Naive B cell (primary cell): Measurements from ENCODE around the gene MGST1. TPM values are rescaled to one million over a fixed set of nuclear protein-coding genes. Genes with fewer than 3 reads are reported as not detected.
A peak's percentile ranks its signal among the peaks of the same experiment; 100 is the strongest.
"Not testable (repeated sequence)": the region's sequence is repeated elsewhere in the genome, so short reads cannot be mapped to it uniquely, and the experiment has no call there.

Experiments used
- ATAC-seq, 2 donors: fragments of 150-1000 bp; cut with Tn5 transposase; 2 replicates each; pipeline ENCODE4 v1.10.0; 2021; ENCODE audit warnings: low read depth in 2 of 2, mild to moderate bottlenecking in 2 of 2, moderate library complexity in 2 of 2
- DNase-seq: peaks from one replicate; pipeline ENCODE4 v3.0.0; 2022
- H3K27ac Mint-ChIP-seq, 6 donors: one replicate each; pipeline ENCODE4 v1.8.0; 2020 to 2022; ENCODE audit warnings: mild to moderate bottlenecking in 6 of 6, mixed read lengths in 6 of 6, moderate library complexity in 5 of 6, inconsistent platforms in 2 of 6
- H3K27me3 Mint-ChIP-seq, 3 donors: one replicate each; pipeline ENCODE4 v1.8.0; 2021 to 2022; ENCODE audit warnings: mixed read lengths in 3 of 3, mild to moderate bottlenecking in 1 of 3
- H3K36me3 Mint-ChIP-seq, 2 donors: one replicate each; pipeline ENCODE4 v1.8.0; 2020 to 2022; ENCODE audit warnings: mixed read lengths in 2 of 2, inconsistent platforms in 1 of 2, mild to moderate bottlenecking in 1 of 2
- H3K4me1 Mint-ChIP-seq, 3 donors: one replicate each; pipeline ENCODE4 v1.8.0; 2020 to 2022; ENCODE audit warnings: mixed read lengths in 3 of 3, inconsistent platforms in 1 of 3, mild to moderate bottlenecking in 1 of 3, moderate library complexity in 1 of 3
- H3K4me3 Mint-ChIP-seq, 8 donors: one replicate each; pipeline ENCODE4 v1.8.0; 2020 to 2022; ENCODE audit warnings: mild to moderate bottlenecking in 8 of 8, mixed read lengths in 8 of 8, moderate library complexity in 8 of 8, inconsistent platforms in 2 of 8
- H3K9me3 Mint-ChIP-seq, 7 donors: one replicate each; pipeline ENCODE4 v1.8.0; 2020 to 2022; ENCODE audit warnings: mixed read lengths in 7 of 7, mild to moderate bottlenecking in 5 of 7, inconsistent platforms in 2 of 7, moderate library complexity in 1 of 7
- polyA plus RNA-seq, 6 donors: library from polyadenylated mRNA; unstranded; fragments of 300-500 nt; fragmentation: Illumina TruSeq; gene quantifications; one replicate each; pipeline ENCODE4 v1.2.3, GENCODE V29; 2021; ENCODE audit warnings: low read depth in 6 of 6

The MGST1 gene
- polyA plus RNA-seq, 6 donors from 2014 or later, result 1.8 to 2.0 TPM; not detected in 4

DNA sequence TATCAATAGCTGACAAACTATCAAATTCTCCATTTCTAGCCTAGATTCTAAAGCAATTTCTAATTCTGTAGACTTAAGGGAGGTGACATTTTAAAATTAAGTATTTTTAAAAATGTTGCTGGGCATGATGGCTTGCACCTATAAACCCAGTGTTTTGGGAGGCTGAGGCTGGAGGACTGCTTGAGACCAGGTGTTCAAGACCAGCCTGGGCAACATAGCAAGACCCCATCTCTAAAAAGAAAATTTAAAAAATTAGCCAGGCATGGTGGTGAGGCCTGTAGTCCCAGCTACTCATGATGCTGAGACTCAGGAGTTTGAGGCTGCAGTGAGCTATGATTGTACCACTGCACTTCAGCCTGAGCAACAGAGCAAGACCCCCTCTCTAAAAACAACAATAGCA, 15.1 kb downstream of the MGST1 start:
- no peak for ATAC-seq
- H3K36me3 Mint-ChIP-seq, result no peaks in the 10 kb centered on the region

DNA sequence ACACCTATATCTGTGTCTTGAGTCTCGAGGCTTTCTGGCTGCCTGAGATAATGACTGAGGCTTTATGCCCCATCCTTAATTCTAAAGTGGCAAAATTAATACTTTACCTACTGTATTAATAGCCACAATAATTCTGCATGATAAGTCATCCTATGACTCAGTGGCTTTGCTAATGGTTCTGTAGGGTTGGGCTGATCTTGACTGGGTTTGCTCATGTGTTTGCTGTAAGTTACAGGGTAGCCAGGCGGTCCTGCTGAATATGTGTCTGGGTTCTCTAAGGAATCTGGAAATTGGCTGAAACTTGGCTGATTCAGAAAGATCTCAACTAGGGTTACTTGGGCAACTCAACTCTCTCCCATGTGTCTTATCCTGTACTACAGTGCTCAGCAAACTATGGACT, 21.7 kb downstream of the MGST1 start:
- Mint-ChIP-seq H3K27ac (no peak overlapping the region), H3K4me3 (no peak overlapping the region), H3K9me3 (peaks cover 0 to 2% (median 0%) of the 10 kb centered on the region in 7 donors), H3K4me1 (no peaks in the 10 kb centered on the region), H3K36me3 (no peaks in the 10 kb centered on the region), H3K27me3 (no peaks in the 10 kb centered on the region)
- DNase-seq (no peak), ATAC-seq (no peak)

More for the DNA sequence above, 15.1 kb downstream of the MGST1 start:
- DNase-seq, result no peak
- H3K27me3 Mint-ChIP-seq, result no peaks in the 10 kb centered on the region
- no peaks in the 10 kb centered on the region for H3K4me1 Mint-ChIP-seq
- no peak overlapping the region for H3K27ac Mint-ChIP-seq
- H3K4me3 Mint-ChIP-seq, result no peak overlapping the region
- H3K9me3 Mint-ChIP-seq, result peaks cover 0 to 3% (median 0%) of the 10 kb centered on the region in 7 donors

DNA sequence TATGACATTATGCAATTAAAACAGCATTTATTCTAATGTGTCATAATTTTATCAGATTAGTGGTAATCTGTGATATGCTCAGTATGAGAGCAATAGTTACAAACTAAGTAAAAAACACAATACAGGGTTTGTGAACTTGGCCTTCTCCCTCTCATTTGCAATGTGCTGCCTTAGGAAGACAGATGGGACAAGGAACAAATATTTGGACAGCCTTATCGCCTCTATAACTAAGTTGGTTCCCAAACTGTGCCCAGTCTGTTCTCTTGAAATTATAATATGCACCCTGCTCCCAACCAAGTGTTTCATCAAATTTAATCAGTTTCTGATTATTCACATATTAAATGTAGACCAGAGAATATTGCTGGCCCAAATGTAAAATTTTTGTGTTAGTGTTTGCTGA, 22.7 kb downstream of the MGST1 start:
- no peaks in the 10 kb centered on the region for H3K4me1 Mint-ChIP-seq
- H3K27ac Mint-ChIP-seq, result no peak overlapping the region
- no peak for ATAC-seq

DNA sequence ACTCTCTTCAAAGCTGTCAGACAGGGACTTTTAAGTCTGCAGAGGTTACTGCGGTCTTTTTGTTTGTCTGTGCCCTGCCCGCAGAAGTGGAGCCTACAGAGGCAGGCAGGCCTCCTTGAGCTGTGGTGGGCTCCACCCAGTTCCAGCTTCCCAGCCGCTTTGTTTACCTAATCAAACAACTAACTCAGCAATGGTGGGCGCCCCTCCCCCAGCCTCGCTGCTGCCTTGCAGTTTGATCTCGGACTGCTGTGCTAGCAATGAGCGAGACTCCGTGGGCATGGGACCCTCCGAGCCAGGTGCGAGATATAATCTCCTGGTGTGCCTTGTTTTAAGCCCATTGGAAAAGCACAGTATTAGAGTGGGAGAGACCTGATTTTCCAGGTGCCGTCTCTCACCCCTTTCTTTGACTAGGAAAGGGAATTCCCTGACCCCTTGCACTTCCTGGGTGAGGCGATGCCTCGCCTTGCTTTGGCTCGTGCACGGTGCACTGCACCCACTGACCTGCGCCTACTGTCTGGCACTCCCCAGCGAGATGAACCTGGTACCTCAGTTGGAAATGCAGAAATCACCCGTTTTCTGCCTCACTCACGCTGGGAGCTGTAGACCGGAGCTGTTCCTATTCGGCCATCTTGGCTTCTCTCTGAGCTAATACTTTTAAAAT, 35.3 kb downstream of the MGST1 start:
- ATAC-seq, H3K27me3 Mint-ChIP-seq, DNase-seq, H3K27ac Mint-ChIP-seq, H3K4me1 Mint-ChIP-seq, H3K36me3 Mint-ChIP-seq, H3K4me3 Mint-ChIP-seq, H3K9me3 Mint-ChIP-seq: not testable (repeated sequence)

More for the DNA sequence above, 22.7 kb downstream of the MGST1 start:
- no peak for DNase-seq
- Mint-ChIP-seq H3K36me3 (no peaks in the 10 kb centered on the region), H3K9me3 (peaks cover 0 to 2% (median 0%) of the 10 kb centered on the region in 7 donors), H3K4me3 (no peak overlapping the region), H3K27me3 (no peaks in the 10 kb centered on the region)

DNA sequence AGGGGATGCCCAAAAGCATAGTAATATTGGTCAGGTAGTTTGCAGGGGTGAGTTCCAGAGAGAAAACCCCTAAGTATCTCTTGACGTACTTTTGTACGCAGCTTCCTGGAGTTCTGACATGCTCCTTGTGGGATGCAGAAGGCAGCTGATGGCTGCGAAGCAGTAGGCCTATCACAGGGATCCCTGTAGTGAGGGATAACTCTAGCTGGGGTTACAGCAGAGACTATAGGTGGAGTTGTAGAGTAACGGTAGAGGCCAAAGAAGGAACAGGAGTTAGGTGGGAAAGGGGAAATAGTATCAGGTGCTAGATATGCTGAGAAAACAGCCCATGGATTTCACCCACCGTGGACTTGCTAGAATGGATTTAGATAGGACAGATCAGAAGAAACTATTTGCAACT, 37.3 kb downstream of the MGST1 start:
- Mint-ChIP-seq H3K27ac (no peak overlapping the region), H3K36me3 (no peaks in the 10 kb centered on the region), H3K9me3 (peaks cover 0 to 9% (median 6%) of the 10 kb centered on the region in 7 donors), H3K4me3 (no peak overlapping the region), H3K27me3 (peaks cover 0 to 8% (median 0%) of the 10 kb centered on the region in 3 donors), H3K4me1 (no peaks in the 10 kb centered on the region)
- DNase-seq (no peak), ATAC-seq (no peak)

DNA sequence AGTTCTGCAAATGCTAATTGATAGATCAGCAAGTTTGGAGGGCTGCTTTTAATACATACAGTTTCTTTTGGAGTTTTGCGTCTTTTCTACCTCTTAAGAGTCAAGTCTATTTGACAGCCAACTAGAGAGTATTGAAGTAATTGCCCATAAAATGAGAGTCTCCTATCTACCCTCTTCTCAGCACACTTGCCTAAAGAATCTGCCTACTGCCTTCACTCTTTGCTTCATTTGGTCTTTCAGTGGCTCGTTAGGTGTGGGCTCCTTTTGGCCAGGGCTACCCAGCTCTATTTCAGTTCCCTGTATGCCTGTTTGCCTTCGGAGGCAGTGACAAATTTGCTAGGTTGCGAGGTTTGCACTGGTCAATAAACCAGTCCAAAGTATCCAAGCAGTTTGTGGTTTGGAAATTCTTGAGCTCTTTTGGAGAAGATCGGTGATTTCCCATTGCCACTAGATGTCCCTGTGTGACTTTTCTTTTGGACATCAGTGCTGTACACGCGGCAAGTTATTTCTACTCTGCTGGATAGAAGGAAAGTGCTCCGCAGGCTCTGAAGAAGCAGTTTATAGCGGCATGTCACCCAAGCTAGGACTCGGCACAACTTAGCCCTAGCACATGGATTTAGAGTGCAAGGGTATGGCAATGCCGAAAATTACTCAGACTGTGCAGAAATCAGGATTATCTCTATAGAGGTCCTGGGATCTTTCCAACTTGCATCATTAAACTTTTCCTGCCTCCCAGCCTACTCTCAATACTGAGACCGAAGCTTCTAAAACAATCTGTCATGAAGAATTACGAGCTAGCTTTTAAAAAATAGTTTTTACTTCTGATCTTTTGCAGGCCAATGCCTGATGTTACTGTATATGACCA, 38.6 kb downstream of the MGST1 start:
- DNase-seq (no peak), ATAC-seq (no peak)
- Mint-ChIP-seq H3K27ac (no peak overlapping the region), H3K9me3 (peaks cover 0 to 5% (median 2%) of the 10 kb centered on the region in 7 donors), H3K4me1 (no peaks in the 10 kb centered on the region), H3K36me3 (no peaks in the 10 kb centered on the region), H3K27me3 (peaks cover 0 to 8% (median 0%) of the 10 kb centered on the region in 3 donors), H3K4me3 (no peak overlapping the region)

DNA sequence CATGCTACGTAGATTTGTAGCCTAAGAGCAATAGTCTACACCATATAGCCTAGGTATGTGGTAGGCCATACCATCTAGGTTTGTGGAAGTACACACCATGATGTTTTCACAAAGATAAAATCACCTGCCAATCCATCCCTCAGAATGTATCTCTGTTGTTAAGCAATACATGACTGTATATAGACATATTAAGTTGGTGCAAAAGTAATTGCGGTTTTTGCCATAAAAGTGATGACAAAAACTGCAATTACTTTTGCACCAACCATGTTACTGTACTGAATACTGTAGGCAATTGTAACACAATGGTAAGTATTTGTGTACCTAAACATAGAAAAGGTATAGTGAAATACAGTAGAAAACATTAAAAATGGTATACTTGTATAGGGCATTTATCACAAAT, 40.5 kb downstream of the MGST1 start:
- no peaks in the 10 kb centered on the region for H3K36me3 Mint-ChIP-seq
- ATAC-seq, result no peak
- H3K27ac Mint-ChIP-seq, result no peak overlapping the region
- H3K27me3 Mint-ChIP-seq, result peaks cover 0 to 8% (median 0%) of the 10 kb centered on the region in 3 donors
- H3K4me3 Mint-ChIP-seq, result no peak overlapping the region
- peaks cover 0 to 12% (median 1%) of the 10 kb centered on the region in 7 donors for H3K9me3 Mint-ChIP-seq
- H3K4me1 Mint-ChIP-seq, result no peaks in the 10 kb centered on the region
- no peak for DNase-seq

DNA sequence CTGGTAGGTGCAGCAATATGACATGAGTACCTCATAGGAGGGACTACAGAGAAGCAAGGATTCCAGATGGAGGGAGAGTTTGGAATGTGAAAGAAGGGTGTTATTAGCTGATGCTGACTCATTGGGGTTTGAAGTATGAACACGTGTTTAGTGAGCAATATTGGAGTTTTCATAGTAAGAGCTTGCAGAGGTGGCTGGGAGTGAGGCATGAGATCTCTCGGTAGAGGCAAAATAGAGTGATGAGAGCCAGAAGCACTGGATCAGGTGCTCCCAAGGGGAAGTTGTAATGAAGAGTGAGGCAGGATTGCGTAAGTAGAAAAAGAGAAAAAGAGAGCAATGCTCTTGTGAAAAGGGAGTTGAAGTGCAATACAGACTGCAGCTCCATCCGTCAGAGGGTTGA, 42.1 kb downstream of the MGST1 start:
- Mint-ChIP-seq H3K4me1 (no peaks in the 10 kb centered on the region), H3K27ac (peak overlapping the region in 1 of 6 donors; percentile 18), H3K27me3 (peaks cover 0 to 4% (median 0%) of the 10 kb centered on the region in 3 donors), H3K9me3 (peaks cover 0 to 19% (median 5%) of the 10 kb centered on the region in 7 donors), H3K36me3 (peaks cover 0 to 7% of the 10 kb centered on the region in 2 donors), H3K4me3 (no peak overlapping the region)
- no peak for ATAC-seq
- no peak for DNase-seq

DNA sequence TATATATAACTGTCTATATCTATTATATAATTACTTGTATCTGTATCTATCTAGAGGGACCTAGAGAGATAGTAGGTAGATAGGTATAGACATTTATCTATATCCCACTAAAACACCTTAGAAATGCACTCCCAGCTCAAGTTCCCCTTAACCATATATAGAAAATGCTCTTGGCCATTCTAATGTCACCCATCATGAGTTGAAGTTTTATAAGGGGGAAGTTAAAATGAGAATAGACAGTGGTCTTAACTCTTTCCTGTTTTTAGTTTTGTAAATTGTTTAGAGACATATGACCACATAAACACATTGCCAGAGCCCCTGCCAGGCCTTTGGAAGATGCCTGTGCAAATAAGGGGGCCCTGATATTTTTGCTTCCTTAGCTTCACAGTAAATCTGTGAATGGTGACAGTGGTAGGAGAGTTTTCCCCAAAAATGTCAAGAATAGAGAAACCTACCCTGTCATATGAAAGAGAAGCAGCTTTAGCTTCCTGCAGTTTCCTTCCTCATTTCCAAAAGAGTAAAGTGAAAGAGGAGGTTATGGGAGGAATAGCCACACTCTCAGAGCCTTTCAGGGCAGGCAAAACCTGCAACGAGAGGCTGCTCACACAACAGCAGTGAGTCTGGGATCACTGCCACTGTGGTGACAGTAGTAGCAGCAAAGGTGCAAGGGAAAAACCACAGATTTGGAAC, 45.5 kb downstream of the MGST1 start:
- no peak overlapping the region for H3K27ac Mint-ChIP-seq
- H3K4me1 Mint-ChIP-seq, result no peaks in the 10 kb centered on the region
- ATAC-seq (no peak), DNase-seq (no peak)
- peaks cover 0 to 30% (median 11%) of the 10 kb centered on the region in 7 donors for H3K9me3 Mint-ChIP-seq
- H3K36me3 Mint-ChIP-seq, result peaks cover 0 to 8% of the 10 kb centered on the region in 2 donors
- no peak overlapping the region for H3K4me3 Mint-ChIP-seq
- no peaks in the 10 kb centered on the region for H3K27me3 Mint-ChIP-seq

DNA sequence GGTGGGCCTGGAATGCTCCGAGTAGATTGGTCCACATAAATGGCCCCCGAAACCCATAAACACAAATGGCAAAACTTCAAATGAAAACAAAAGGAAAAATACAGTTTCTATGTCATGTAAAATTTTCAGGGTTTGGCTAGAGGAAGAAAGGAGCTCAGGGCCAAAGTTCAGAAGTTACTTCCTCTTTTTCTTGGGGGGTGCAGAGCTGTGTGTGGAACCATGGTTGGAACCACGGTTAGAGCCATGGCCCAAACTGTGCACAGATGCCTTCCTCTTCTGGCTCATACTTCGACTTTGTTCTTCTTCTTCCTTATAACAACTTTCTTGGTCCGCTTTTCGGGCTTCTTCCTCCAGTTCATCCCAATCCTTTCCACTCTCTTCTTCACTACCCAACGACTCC, 51.7 kb downstream of the MGST1 start:
- no peaks in the 10 kb centered on the region for H3K4me1 Mint-ChIP-seq
- no peaks in the 10 kb centered on the region for H3K27me3 Mint-ChIP-seq
- no peak overlapping the region for H3K4me3 Mint-ChIP-seq
- peaks cover 2 to 18% (median 8%) of the 10 kb centered on the region in 7 donors for H3K9me3 Mint-ChIP-seq
- no peak for DNase-seq
- no peak for ATAC-seq
- H3K36me3 Mint-ChIP-seq, result peaks cover 0 to 6% of the 10 kb centered on the region in 2 donors
- H3K27ac Mint-ChIP-seq, result no peak overlapping the region

DNA sequence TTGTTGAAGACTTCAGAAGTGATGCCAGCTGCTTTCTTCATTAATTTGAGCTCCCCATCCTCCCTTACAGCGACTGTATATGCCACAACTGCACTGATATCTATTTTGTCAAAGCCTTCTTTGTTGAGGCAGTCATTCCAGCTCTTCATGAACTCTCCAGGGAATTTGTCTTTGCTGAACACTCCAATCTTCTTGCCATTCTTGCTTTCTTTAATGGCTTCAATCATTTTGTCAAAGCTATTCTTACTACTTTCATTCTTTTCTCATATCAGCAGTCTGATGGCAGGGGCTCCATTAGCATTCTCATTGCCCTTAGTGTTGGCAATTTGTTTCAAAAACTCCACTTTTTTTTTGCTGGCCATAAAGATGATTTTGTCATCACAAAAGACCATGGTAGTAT, 54.4 kb downstream of the MGST1 start:
- peaks cover 0 to 18% (median 6%) of the 10 kb centered on the region in 7 donors for H3K9me3 Mint-ChIP-seq
- not testable (repeated sequence) for H3K36me3 Mint-ChIP-seq, DNase-seq, H3K4me3 Mint-ChIP-seq, H3K27ac Mint-ChIP-seq, ATAC-seq, H3K27me3 Mint-ChIP-seq, H3K4me1 Mint-ChIP-seq

DNA sequence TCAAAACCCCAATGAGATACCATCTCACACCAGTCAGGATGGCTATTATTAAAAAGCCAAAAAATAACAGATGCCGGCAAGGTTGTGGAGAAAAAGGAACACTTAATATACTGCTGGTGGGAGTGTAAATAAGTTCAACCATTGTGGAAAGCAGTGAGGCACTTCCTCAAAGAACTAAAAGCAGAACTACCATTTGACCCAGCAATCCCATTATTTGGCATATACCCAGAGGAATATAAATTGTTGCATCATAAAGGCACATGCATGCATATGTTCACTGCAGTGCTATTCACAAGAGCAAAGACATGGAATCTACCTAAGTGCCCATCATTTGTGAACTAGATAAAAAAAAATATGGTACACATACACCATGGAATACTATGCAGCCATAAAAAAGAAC, 59.9 kb downstream of the MGST1 start:
- ATAC-seq (no peak), DNase-seq (no peak)
- no peaks in the 10 kb centered on the region for H3K4me1 Mint-ChIP-seq
- H3K9me3 Mint-ChIP-seq, result peaks cover 4 to 19% (median 8%) of the 10 kb centered on the region in 7 donors
- H3K27me3 Mint-ChIP-seq, result no peaks in the 10 kb centered on the region
- no peaks in the 10 kb centered on the region for H3K36me3 Mint-ChIP-seq
- no peak overlapping the region for H3K27ac Mint-ChIP-seq
- H3K4me3 Mint-ChIP-seq, result peak overlapping the region in 1 of 8 donors; percentile 42
